ENCODE measurements around the gene TPK1. TPM values are rescaled to one million over a fixed set of nuclear protein-coding genes. Genes with fewer than 3 reads are reported as not detected.
"Not testable (repeated sequence)": the region's sequence is repeated elsewhere in the genome, so short reads cannot be mapped to it uniquely, and the experiment has no call there.

Gene TPK1
- polyA plus RNA-seq, 3 donors = 1.4 to 10.5 (median 3.0) TPM

DNA sequence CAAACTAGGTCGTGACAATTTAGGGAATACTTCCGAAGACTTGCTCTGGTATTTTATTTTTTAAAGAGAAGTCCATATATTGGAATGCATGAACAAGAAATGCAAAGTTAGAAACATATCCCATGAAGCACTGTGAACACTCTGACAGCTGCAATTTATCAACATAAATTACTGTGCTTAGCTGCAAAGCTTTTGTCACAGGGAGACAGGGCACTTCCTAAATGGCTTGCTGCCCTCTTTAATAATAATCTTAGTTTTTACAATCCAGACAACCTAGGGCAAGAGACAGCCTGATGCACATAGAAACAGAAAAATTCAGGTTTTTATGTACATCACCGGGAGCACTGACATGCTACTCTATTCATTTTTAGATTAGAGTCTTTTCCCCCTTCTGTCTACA lies 354.0 kb downstream of the TPK1 start:
- no peak overlapping the region for H3K27ac ChIP-seq (ENCODE audit: low read depth, low read length)
- 63 to 72% (median 70%) methylated on average over 3 of the region's 3 CpGs for WGBS, 3 donors

DNA sequence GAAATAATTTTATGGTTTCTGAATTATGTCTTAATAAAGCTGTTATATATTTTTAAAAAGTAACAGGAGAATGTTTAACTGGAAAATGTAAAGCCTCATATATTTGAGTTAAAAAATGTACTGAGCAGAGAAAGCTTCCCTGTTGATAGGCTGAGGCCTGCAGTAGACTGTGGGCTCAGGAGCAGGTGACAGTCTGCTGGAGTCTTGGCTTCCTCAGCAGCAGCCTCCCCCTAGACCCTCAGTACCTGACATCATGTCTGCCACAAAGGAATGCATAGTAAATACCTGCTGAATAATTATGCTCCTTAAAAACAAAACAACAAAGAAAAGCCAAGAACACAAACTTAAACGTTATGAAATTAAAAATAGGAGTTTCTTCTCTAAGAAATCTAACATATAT lies 358.5 kb downstream of the TPK1 start:
- 52 to 72% (median 70%) methylated on average over 1 of the region's 1 CpG for WGBS, 3 donors

DNA sequence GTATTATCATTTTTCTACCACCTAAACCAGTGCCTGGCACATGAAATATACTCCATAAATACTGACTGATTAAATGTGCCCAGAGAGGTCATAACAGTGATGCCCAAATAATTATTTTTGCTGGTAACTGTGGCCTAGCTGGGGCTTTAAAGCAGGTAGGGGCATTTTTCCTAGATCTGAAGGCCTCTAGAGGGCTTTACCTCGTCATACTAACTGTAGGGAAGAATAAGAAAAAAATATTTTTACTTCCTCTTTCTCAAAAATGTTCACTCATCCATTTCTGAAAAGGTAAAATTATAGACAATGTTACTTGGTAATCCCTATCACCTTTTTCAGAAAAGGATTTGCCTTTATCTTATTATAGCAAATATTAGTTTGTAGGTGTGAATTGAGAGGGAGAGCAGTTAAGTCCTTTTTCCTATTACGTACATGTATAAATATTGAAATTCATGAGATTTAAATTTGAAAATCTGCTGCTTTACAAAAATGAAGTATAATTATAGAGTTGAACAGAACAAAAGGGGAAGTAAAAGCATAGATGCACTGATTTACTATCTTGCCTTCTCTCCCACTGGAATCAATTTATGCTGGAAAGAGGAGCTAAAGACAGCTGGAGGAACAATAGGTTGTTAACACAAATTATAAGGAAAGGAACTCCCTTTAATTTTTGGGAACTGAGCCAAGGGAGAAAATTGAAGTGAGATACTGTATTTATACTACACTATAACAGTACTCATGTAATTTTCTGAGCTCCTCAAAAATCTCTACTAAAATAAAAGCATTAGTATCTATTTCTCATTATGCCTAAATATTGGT lies 360.8 kb downstream of the TPK1 start:
- WGBS, 3 donors = 65 to 84% (median 68%) methylated on average over 2 of the region's 2 CpGs
- no peak overlapping the region for H3K27ac ChIP-seq (ENCODE audit: low read depth, low read length)

More for the DNA sequence above, 358.5 kb downstream of the TPK1 start:
- no peak overlapping the region for H3K27ac ChIP-seq (ENCODE audit: low read depth, low read length)

DNA sequence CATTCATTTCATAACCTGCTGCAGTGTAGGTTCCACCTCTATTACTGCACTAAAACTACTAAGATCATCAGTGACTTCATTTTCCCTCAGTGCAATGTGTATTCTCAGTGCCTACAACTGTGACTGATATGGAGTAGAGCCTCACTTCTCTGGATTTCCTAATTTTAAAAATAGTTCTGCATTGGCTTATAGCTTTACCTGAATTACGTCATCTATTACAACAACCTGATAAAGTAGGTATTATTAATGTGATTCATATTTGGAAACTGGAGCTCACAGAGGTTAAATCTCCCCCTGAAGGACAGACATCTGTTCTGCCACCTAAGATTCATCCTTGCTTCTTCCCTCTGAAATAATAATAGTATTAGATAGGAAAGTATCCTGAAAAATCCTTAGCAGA lies 361.5 kb downstream of the TPK1 start:
- H3K27ac ChIP-seq (ENCODE audit: low read depth, low read length) = no peak overlapping the region
- 88 to 98% (median 94%) methylated on average over 1 of the region's 1 CpG for WGBS, 3 donors

DNA sequence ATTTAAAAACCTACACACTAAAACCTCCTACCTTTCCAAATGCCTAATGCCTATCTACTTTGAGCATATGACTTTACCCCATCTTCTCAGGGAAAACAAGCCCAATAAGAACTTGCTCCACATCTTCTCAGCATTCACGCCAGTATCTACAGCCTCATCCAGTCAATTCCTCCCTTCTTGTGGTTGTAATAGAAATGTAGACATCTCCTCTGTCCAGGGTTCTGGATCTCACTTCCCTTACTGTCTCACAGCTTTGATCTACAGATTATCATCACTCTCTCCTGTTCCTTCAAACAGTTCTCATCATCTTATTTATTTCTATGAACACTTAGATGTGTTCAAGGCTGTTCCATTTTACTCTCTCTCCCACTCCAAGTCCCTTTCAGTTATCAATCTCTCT lies 361.9 kb downstream of the TPK1 start:
- H3K27ac ChIP-seq (ENCODE audit: low read depth, low read length) = no peak overlapping the region
- WGBS, 3 donors = 65 to 96% (median 92%) methylated on average over 1 of the region's 1 CpG

DNA sequence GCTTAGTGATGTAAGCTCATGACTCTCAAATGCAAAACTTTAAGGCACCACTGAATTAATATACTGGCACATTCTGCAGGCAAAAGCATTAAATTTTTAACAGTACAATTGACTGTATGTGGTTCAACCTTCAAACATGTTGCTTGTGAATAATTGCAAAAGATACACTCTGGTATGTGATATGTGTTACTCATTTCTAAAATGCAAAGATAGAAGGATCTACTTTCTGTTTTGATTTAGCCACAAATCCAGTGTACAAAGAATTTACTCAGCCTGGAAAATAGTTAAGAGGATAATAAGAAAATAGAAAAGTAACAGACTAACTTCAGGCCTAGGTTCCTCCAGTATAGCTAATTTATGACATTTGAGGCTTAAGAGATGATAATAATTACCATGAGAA lies 365.8 kb downstream of the TPK1 start:
- H3K27ac ChIP-seq (ENCODE audit: low read depth, low read length) = no peak overlapping the region

DNA sequence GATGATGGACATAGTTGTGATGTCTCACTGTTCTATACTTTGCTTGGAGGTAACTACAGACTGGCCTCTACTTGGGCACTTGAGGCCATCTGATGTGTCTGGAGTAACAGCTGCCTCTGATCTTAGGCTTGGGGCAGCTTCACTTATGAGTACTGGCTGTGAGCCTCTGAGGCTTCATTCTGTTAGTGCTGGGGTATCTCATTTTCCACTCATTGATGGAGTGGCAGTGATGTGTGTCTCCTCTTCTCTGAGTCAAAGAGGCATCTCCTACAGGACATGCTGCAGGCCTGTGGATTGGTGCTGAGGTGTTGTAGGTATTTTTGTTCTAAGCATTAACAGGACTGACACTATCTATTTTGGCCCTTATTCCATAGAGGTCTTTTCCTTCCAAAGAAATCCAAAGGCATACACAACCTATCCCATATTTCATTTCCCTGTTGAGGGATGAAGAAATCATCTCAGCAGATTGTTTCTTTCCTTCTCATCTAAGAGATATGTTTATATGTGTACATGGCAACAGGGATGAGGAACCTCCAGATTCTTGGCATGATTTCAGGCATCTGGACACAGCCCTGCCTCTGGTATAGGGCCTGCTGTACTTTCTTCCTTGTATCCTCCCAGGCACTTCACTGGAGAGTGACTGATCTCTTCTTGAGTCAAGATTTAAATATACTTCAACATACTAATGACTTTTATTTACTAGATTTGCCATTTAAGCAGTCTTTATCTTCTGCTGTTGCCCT lies 366.7 kb downstream of the TPK1 start:
- no peak overlapping the region for H3K27ac ChIP-seq (ENCODE audit: low read depth, low read length)

DNA sequence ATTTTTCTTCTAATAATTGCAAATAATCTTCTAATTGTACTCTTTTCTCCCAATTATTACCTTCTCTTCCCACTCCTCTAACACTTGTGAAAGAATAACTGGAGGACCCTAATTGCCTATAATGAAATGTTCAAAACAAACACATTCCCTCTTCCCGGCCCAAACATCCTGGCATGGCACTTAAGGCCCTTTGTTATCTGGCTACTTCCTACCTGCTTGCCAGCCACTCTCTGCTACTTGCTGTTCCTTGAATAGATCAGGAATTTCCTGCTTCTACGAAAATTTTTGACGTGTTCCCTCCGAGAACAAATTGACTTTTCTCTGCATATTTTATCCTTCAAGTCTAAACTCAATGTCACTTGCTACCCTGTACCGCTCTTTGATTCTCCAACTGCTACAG lies 376.2 kb downstream of the TPK1 start:
- H3K27ac ChIP-seq (ENCODE audit: low read depth, low read length) = no peak overlapping the region
- WGBS, 3 donors = 65 to 76% (median 71%) methylated on average over 5 of the region's 5 CpGs

DNA sequence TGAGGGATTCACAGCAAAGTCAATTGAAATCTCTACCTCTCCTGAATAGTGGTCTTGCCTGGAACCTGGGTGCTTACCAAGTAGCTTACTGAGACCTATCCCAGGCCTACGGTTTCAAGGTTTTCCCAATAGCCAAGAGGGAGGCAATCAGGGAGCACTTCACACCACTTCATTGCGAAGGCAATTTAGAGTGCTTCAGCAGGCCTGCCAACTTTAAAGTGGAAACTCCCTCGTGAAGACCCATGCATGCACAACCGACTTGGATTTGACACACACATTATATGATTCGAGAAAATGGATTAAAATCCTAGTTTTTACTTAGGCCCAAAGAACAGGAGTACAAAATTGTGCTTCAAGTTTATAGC lies 380.8 kb downstream of the TPK1 start:
- 52 to 59% (median 56%) methylated on average over 5 of the region's 5 CpGs for WGBS, 3 donors

DNA sequence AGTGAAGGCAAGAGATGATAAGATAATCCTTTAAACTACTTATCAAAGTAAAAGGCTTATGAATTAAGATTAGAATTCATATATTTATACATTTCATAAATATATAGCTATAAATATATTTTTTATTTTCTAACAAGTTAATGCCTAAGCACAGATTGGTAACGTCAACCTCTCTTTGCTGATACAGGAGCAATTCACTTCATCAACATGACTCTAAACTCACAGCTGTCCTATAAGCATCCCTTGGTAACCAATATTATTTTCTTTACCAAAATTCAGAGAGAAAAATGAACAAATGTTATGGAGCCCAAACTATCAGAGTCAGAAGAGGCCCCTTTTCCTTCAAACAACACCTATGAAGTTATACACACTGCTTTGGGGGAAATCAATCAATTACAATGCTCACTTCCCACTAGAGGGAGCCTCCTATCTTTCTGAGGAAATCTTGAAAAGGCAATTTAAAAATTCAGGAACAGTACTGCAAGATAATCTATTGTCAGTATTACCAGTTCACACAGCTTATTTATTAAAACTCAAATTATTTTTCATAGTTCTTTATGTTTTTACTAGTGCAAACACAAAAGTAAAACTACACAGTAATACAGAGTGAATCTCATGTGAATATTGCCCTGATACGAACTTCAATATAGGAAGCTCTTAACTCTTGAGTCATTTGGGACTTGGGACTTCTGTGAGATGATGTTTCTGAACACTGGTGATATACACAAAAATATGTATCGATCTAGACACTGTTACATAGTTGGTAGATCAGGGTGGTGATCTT lies 381.4 kb downstream of the TPK1 start:
- H3K27ac ChIP-seq (ENCODE audit: low read depth, low read length) = no peak overlapping the region
- 90 to 93% (median 92%) methylated on average over 3 of the region's 3 CpGs for WGBS, 3 donors

More for the DNA sequence above, 380.8 kb downstream of the TPK1 start:
- no peak overlapping the region for H3K27ac ChIP-seq (ENCODE audit: low read depth, low read length)

DNA sequence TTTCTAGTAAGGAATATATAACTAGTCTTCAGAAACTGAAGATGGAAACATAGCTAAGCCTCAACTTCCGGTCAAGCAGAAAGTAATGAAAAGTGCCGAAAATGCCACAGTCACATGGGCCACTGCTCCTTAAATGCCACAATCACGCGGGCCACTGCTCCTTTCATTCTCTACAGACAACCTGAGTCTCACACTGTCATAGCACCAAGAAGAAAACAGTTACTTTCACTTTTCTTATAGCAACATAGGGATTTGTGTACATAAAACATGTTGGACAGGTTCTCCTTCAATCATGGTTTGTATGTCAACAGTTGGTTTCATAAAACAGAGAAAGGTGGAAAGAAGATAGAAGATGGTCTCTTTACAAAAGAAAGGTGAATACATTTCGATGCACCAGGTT lies 383.8 kb downstream of the TPK1 start:
- H3K27ac ChIP-seq (ENCODE audit: low read depth, low read length) = no peak overlapping the region
- WGBS, 3 donors = 82 to 90% (median 86%) methylated on average over 5 of the region's 5 CpGs

DNA sequence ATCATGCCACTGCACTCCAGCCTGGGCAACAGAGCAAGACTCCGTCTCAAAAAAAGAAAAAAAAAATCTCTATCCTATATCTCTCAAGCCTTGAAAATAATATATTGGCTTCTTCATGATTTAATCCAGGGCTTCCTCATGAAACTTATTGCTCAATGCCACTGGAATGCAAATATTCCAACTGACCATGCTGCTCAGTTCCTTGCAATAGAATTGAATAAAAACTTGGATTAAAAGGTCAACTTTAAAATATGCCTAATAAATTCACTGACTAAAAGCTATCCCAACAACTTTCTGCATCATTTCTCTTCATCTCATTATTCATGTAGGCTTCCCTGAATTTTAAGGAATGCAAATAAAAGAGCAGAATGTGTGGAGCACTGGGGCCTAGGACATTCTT lies 390.3 kb downstream of the TPK1 start:
- 60 to 92% (median 80%) methylated on average over 1 of the region's 1 CpG for WGBS, 3 donors
- no peak overlapping the region for H3K27ac ChIP-seq (ENCODE audit: low read depth, low read length)

DNA sequence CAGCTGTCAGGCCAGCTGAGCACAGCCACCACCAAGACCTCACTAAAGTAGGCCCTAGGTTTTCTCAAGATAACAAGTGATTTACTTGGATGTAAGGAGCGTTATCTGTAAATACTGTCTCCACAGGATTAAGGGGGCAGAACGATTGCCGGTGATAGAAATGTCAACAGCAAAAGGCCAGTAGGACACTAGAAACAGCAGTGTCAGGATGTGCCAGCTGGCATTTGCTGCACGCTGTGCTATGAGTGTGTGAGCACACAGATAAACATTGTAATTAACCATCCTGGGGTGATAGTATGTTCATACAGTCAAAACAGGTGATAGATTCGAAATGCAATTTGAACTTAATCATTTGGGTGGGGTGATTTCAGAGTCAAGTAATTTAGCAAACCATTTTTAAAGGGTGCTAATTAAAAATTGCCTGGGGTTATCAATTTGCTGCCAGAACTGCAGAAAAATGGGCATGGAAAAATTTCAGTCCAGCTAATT lies 396.1 kb downstream of the TPK1 start:
- no peak overlapping the region for H3K27ac ChIP-seq (ENCODE audit: low read depth, low read length)
- WGBS, 3 donors = 35 to 61% (median 44%) methylated on average over 5 of the region's 5 CpGs

DNA sequence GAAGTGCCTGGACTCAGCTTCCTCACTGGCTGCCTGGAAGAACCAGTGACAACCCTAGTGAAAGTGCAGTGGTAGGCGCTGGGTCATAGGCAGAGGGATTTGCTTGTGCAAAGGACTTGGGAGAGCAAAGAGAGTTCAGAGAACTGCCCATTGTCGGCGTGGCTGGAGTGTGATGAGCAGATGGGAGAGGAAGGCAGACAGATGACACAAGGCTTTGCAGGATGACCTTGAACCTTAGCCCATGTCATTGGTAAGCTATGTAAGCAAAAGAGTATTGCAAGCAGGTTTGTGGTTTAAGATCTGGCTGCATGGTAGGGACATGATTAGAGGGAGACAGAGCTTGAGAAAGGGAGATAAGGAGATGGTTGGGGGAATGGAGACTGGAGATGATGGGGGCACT lies 397.1 kb downstream of the TPK1 start:
- WGBS, 3 donors = 86 to 92% (median 86%) methylated on average over 3 of the region's 3 CpGs
- no peak overlapping the region for H3K27ac ChIP-seq (ENCODE audit: low read depth, low read length)

DNA sequence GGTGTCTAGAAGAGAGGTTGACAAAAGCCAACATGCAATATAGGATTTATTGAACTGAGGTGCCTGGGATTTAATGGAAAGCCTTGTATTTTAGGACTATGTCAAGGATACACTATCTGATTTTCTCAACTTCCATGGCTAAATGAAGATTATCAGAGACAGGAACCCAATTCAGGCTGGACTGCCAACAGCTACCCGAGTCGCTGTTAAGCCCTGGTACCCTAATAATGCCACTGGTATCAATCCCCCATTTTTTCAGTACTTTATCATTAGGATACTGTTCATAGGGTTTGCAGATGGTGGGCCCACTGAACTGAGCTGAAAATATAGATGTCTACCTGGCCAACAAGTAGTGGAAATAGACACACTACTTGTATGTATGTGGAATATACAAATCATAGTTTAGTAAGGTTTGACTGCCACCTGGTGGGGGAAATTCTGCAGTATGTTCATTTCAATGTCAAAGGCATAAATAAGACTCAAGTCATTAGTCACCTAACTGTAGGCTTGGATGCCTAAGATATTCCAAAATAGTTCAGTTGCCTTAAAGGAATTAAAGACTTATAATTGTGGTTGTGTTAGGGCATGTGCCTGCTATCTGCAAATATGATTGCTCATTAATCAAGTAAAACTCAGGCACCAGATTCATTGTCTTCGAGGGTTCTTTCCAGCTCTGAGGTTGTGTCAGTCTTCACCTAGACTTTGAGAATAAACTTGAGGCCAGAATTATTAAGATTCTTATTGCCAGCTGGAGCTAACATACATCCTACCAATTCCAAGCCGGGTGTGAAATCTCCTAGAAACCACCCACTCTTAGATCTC lies 398.3 kb downstream of the TPK1 start:
- 80 to 86% (median 82%) methylated on average over 4 of the region's 4 CpGs for WGBS, 3 donors
- no peak overlapping the region for H3K27ac ChIP-seq (ENCODE audit: low read depth, low read length)

DNA sequence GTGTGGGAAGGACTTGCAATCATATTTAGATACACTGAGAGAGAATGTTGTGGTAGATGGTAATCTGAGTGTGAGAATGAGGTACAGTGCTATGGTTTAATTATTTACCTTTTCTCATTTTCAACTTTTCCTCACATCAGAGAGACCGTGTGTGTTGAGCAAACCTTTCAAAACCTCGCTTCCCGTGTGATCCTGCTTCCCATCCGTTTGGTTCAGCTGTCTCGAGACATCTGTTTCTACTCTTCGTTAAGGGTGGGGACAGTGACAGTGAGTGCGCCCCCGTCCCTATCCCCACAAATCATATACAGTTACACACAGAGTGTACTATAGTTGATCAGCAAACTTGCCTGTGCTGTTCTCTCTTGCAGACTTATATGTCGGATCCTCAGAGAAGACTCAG lies 399.4 kb downstream of the TPK1 start:
- no peak overlapping the region for H3K27ac ChIP-seq (ENCODE audit: low read depth, low read length)
- 53 to 71% (median 65%) methylated on average over 9 of the region's 9 CpGs for WGBS, 3 donors

DNA sequence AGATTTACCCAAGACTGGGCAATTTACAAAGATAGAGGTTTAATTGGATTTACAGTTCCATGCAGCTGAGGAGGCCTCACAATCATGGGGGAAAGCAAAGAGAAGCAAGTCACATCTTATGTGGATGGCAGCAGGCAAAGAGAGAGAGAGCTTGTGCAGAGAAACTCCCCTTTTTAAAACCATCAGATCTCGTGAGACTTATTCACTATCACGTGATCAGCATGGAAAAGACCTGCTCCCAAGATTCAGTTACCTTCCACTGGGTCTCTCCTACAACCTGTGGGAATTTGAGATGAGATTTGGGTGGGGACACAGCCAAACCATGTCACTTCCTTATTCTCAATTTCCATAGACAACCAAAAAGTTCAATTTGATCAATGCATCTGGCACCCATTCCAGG lies 407.4 kb downstream of the TPK1 start:
- WGBS, 3 donors = 62 to 88% (median 84%) methylated on average over 2 of the region's 2 CpGs
- no peak overlapping the region for H3K27ac ChIP-seq (ENCODE audit: low read depth, low read length)

DNA sequence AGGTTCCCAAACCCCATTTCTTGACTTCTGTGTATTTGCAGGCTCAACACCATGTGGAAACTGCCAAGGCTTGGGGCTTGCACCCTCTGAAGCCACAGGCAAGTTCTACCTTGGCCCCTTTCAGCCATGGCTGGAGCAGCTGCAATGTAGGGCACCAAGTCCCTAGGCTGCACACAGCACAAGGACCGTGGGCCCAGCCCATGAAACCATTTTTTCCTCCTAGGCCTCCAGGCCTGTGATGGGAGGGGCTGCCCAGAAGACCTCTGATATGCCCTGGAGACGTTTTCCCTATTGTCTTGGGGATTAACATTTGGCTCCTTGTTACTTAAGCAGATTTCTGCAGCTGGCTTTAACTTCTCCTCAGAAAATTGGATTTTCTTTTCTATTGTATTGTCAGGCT lies 408.3 kb downstream of the TPK1 start:
- not testable (repeated sequence) for H3K27ac ChIP-seq (ENCODE audit: low read depth, low read length)
- 46 to 64% (median 54%) methylated on average over 2 of the region's 2 CpGs for WGBS, 3 donors

Measured in adipose tissue (tissue), 3 donors.